Retina (tissue), 1 donor: ENCODE data around the gene PCK1.
"Not testable (repeated sequence)": the region's sequence is repeated elsewhere in the genome, so short reads cannot be mapped to it uniquely, and the experiment has no call there.

ENCODE experiments used
- DNase-seq: peaks from one replicate; pipeline ENCODE4 v3.0.0-alpha.2; 2016

PCK1 gene

DNA sequence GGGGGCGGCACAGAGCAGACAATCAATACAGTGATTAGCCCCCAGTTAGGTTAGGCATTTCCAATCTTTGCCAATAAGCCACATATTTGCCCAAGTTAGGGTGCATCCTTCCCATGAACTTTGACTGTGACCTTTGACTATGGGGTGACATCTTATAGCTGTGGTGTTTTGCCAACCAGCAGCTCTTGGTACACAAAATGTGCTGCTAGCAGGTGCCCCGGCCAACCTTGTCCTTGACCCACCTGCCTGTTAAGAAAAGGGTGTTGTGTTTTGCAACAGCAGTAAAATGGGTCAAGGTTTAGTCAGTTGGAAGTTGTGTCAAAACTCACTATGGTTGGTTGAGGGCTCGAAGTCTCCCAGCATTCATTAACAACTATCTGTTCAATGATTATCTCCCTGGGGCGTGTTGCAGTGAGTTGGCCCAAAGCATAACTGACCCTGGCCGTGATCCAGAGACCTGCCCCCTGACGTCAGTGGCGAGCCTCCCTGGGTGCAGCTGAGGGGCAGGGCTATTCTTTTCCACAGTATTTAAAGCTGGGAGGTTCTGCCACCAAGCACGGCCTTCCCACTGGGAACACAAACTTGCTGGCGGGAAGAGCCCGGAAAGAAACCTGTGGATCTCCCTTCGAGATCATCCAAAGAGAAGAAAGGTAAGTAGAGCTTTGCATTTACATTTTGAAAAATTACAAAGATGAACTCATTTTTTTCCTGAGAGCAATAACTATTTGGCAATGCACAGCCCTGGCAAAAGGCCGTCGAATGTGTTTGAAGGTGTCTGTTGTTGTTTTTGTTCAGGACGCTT, at the start of gene PCK1:
PCK1 (plus strand) TSS at position 557 of the 802 bp plus-strand sequence. CDS start 302 bp downstream, outside the sequence.
- no peak for DNase-seq

DNA sequence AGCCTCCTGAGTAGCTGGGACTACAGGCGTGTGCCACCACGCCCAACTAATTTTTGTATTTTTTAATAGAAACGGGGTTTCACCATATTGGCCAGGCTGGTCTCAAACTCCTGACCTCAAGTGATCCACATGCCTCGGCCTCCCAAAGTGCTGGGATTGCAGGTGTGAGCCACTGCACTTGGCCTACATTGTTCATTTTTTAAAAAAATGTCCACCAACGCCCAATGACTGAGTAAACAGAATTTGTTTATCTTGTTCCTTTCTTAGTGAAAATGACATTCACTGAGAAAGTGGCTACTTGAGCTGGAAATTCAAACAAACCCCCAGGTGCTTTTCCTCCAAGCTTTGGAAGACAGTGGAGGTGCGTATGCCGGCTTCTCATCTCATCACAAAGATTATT, 49.2 kb upstream of the PCK1 start:
- DNase-seq, result not testable (repeated sequence)

DNA sequence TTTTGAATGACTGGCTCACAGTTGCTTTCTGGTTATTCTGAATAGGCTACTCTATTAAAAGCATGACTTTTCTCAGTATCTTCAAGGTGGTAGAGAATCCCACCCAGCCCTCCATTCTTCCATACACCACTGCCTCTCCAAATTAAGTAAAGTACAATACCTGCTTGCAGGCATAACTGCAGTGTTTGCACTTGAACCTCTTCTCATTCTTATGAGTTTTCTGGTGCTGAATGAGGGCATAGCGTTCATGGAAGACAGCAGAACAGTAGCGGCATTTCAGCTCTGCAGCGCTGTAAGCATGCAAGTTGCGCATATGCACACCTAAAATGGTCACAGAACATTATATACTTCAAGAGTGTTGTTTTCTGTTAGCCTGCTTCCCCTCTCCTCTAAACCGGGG, 48.5 kb upstream of the PCK1 start:
- no peak for DNase-seq

DNA sequence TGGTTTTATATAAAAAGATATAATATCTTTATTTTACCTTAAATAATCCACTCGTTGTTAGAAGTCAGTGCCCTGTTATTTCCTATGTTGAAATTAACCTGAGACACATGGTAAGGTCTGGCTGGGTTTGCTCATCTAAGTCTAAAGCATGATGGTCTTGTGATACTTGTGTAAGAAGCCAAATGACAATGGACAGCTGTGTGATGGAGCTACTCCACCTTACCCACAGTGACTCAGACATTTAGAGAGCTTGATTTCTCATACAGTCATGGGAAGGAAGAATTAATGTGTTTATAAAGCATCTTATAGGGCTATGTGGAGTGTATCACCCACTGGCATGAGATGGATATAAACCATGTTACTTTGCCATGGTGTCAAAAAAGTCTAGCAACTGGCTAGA, 47.7 kb upstream of the PCK1 start:
- no peak for DNase-seq

DNA sequence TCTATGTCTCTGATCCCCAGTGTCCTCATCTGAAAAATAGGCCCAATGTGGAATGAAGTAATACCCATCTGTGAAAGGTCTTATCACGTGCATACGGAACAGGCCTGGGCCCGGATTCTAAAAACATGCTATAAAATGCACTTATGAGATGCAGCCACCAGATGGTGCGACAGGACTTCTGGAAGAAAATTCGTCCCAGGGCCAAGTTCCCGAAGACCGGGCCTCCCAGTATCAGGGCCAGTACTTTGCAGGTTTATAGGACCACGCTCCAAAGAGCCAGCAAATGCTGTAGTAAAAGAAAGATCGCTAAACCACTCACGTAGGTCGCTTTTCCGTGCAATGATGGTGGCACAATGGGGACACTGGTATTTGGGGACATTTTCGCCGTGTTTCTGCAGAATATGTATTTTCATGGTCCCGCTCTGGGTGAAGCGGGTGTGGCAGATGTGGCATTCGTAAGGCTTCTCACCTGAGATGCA, 46.6 kb upstream of the PCK1 start:
- DNase-seq, result peak; percentile 74

DNA sequence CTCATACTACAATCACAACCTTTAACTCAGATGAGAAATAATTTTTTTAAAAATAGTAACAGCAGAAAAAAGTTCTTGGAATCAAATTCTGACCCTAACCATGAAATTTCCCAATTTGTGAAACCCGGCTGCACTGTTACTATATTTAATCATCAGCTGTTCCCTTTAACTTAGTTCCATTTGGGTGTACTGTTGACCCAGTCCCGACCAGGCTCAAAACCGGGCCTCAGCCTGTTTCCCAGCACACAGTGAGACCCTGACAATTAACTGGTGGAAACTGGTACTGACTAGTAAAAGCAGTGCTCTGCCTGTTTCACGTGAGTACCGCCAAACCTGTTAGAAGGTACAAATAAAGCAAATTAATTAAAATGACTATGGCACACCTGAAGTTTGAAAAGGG, 43.0 kb upstream of the PCK1 start:
- DNase-seq, result no peak

DNA sequence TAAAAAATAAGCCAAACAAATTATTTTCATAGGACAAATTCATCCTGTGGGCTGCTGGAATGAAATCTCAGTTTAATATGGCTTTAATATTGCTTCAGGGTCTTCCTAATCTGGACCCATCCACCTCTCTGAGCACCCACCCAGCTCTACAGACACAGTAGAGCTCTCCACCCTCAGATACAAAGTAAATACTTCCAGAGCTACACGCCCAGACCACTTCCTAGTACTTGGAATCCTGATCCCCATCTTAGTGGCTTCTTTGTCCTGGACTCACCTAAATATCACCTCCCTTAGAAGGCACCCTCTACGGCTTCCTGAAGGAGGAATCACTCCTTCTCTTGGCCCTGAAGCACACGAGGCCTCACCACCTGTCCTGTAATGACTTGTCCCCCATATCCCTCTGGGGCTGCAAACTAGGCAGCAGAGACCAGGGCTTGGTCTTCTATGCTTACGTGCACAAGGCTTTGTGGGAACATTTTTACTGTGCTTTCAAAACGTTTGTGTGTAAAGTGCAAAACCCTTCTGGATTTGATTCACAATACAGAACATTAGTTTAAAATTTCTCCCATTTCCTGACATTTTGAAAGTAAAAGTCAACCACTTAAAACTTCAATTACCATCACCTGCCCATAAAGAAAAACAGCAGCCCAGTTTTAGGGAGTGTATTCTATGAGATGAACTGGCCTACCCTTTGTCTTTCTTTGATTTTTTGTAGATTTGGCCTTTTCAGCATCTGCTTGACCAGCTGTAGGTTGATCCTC, 38.4 kb upstream of the PCK1 start:
- DNase-seq, result no peak

DNA sequence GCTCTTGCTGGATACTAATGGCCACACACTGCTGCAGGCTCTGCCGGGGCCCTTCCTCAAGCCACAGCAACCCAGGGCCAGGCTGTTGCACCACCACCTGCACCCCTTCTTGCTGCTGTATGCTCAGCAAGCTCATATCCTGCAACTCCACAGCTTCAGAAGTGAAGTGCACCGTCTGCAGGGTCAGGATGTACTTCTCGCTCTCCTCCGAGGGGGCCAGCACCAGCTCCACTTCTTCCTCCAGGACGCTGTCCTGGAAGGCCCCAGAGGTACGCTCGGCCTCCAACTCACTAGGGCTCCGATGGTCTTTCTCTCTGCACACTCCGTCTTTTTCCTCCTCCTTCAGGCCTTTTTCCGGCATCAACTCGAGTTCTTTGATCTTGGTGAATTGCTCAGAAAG, 37.1 kb upstream of the PCK1 start:
- DNase-seq, result no peak

DNA sequence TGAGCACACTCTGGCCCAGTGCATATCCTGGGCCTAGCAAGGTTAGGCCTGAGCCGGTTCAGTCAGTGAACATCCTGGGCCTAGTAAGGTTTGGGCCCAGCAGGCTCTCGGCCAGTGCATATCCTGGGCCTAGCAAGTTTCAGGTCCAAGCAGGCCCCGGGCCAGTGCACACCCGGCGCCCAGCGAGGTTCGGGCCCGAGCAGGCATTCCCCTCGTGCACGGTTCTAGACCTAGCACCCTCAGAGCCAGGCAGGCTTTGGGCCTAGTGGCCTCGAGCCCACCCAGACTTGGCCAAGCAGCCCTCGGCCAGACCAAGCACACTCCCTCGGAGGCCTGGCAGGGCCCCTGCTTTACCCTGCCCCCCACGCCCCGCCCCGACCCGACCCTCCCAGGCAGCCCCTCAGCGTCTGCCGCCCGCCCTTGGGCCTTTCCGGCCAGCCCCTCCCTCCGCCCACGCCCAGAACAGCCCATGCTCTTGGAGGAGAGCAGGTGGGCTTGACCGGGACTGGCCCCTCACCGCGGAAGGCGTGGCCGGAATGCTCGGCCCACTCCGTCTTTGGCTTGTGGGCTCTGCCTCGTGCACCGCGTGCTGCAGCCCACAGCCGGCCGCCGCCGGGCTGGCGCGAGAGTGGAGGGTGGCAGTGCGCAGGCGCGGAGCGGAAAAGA, 36.3 kb upstream of the PCK1 start, which contains the start of gene CTCFL:
CTCFL (minus strand) TSS at position 630 of the 666 bp plus-strand sequence. CDS start 935 bp downstream, outside the sequence.
- DNase-seq, result no peak

DNA sequence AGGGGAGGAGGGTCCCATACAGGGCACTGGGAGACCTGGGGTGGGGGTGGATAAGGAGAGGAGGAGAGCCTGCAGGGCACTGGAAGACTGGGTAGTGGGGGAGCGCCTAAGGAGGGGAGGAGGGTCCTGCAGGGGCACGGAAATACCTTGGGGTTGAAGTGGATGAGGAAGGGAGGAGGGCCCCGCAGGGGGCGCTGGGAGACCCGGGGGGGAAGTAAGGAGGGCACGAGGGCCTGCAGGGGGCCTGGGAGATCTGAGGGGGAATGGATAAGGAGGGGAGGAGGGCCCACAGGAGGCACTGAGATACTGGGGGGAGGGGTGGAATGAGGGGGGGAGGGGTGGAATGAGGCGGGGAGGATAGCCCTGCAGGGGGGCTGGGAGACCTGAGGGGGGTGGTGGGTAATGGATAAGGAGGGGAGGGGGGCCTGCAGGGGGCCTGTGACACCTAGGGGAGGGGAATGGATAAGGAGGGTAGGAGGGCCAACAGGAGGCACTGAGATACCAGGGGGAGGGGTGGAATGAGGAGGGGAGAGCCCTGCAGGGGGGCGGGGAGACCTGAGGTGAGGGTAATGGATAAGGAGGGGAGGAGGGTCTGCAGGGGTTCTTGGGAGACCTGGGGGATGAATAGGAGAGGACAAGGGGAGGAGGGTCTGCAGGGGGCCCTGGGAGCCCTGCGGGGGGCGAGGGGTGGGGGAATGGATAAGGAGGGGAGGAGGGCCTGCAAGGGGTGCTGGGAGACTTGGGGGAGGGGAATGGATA, 35.4 kb upstream of the PCK1 start:
- DNase-seq, result no peak

DNA sequence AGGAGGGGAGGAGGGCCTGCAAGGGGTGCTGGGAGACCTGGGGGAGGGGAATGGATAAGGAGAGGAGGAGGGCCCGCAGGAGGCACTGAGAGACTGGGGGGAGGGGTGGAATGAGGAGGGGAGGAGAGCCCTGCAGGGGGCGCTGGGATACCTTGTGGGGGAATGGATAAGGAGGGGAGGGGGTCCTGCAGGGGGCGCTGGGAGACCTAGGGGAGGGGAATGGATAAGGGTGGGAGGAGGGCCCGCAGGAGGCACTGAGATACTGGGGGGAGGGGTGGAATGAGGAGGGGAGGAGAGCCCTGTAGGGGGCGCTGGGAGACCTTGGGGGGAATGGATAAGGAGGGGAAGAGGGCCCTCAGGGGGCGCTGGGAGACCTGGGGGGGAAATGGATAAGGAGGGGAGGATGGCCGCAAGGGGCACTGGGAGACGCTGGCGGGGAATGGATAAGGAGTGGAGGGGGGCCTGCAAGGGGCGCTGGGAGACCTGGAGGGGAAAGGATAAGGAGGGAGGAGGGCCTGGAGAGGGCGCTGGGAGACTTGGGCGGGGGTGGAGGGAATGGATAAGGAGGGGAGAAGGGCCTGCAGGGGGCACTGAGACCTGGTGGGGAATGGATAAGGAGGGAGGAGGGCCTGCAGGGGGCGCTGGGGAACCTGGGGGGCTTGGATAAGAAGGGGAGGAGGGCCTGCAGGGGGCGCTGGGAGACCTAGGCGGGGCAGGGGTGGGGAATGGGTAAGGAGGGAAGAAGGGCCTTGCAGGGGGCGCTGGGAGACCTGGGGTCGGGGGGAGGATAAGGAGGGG, 34.6 kb upstream of the PCK1 start:
- DNase-seq, result no peak

DNA sequence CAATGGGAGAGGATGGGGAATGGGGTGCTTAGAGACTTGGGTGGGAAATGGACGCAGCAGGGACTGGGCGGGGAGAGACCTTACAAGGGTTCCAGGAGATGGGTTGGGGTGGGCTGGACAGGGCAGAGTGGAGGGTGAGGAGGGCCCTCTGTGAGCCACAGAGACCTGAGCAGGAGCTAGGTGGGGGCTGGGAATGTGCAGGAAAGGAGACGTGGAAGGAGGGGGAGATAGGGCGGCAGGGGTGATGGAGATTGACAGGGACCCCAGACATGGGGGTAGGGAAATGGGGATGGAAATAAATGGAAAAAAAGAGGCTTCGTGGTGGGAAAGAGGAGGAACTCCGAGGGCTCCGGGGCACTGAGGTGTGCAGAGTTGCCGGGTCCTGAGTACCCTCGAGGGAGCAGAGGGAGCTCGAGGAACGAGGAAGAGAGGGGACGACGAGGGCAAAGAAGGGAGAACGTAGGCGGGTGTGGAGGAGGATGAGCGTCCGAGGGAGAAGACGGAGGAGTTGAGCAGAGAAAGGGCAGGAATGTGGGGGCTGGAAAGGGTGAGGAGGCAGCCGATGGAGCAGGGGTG, 33.9 kb upstream of the PCK1 start:
- DNase-seq, result no peak

DNA sequence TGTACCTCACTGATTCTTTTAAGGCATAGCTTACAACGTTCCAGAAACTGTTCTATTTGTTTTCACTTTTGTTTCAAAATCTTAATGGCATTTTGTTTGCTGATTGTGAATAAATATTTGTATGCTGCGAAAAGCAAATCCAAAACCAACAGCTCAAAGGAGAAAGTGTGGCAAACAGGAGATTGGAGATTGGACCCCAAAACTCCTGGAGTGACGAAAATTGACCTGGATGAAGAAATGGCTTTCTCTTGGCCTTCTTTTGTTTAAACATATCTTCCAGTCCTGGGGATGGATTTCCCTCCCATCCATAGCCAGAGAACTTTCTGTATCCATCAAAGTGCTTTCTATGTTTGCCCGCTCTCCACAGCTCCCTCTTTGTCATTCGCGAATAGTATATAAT, 33.2 kb upstream of the PCK1 start:
- DNase-seq, result no peak

DNA sequence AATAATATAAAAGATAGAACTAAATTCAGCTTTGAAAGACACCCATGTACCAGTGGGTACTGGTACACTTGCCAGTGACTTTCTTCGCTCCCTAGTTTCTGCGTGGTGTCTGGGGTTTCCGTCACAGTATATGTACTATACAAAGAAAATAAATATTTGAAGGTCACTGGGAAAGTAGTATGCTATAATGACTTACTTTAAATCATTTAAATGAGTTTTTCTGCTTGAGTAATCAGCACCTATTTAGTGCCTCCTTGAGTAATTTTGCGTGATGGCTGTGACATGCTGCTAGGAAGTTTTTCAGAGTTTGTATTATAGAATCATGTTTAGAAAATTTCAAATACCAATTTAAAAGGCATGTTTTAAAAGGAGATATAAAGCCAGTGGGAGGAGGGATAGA, 32.8 kb upstream of the PCK1 start:
- no peak for DNase-seq

DNA sequence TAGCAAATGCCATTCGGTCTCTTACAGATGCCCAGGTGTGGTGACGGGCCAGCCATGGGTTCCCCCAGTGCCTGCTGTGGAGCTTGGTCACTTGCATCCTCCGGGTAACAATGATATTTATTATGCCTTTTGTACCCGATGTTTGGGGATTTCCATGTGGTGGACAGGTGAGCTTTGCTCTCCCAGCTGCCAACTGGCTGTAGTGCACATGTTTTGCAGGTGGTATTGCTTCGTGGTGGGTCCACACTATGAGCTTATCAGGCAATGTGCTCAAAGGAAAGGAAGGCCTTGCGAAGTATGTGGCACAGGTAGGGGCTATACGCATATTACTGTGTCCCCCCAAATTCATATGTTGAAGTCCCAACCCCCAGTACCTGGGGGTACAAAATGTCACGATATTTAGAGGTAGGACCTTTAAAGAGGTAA, 31.7 kb upstream of the PCK1 start:
- DNase-seq, result no peak

DNA sequence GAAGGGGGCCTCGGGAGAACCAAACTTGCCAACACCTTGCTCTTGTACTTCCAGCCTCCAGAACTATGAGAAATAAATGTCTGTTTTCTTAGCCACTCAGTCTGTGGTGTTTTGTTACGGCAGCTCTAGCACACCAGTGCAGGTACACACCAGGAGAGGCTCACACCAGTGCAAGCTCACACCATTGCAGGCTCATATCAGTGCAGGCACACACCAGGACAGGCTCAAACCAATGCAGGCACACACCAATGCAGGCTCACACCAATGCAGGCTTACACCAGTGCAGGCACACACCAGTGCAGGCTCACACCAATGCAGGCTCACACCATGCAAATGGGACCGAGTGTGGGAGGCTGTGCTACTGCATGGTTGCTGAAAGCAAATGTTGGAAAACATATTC, 31.1 kb upstream of the PCK1 start:
- no peak for DNase-seq

DNA sequence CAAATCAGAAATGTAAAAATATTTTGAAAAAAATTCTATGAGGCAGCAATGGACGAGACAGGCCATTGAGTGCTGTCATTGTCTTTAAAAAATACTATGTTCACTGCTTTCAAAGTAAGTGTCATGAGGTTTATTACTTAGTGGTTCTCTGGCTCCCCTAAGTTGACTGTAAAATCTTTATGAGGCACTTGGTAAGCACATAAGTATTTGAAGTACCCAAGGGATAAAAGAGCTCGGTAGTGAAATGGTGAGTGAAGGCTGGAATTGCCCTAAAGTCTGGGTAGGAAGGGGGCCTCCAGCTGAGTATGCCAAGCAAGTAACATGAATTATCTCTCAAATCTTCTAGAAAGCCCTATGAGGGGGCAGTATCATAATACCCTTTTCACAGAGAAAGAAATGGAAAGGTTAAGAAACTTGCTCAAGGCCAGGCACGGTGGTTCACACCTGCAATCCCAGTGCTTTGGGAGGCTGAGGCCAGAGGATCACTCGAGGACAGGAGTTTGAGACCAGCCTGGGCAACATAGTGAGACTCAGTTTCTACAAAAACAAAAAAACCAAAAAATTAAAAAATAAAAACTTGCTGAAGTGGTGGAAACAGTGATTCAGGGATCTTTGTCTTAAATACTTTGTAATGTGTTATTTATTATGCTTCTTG, 30.5 kb upstream of the PCK1 start:
- DNase-seq, result no peak

DNA sequence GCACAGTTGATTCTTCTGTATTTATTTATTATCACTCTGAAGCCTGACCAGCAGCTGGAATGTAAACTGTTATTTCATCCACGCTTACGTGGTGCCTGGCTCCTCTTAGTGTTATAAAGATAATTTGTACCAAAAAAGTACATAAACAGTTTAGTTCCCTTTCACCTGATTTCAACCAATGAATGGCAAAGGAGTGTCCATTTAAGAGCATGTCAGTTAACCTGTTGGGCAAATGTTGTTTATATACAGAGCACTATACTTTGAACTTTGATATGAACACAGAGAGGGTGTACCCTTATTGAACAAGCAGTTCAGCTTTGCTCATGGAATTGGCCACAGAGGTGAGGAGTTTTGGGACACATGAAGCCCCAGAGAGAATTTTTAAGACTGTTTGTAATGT, 28.8 kb upstream of the PCK1 start:
- DNase-seq, result no peak

DNA sequence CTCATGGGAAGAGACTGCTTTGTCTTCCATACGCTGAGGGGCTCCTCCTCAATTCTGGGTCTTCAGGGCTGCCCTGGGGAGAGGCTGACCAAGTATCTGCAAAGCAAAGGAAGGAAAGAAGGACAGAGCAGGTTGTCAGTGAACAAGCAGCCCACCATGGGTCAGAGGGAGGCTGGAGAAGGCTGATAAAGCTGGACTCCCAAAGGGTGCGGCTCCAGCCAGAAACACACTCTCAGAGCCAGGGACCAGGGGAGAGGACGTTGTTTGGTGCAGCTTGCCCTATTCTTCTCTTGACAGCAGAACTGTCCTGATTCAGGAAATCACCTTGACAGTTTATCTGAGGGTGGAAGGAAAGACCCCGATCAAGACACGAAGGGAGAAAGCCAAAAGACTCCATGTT, 25.6 kb upstream of the PCK1 start:
- no peak for DNase-seq

DNA sequence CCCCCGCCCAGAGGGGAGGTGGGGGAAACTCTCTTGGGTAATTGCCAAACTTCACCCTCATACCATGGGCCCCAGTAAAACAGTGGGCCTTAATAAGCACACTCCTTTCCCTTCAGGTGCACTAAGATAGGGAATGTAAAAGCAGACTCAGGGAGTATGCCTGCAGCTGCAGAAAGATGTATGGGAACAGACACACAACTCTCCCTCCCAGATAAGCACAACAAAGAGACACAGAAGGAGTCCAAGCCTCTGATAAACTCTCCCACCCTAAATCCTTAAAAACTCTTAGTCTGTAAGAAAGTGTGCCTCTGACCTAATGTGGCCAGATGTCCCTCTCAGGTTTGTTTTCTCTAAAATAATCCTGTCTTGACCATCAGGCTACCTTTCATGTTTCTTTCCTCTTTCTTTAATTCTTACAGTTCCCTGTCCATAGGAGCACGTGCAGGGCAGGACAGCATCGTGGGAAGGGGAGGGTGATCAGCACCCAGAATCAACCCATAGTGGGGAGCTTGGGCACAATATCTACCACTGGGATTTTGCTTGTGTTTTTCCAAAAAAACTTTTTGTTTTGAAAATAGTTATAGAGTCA, 24.7 kb upstream of the PCK1 start:
- no peak for DNase-seq
